ENCODE results near the gene MLLT1. TPM values are rescaled to one million over a fixed set of nuclear protein-coding genes. Genes with fewer than 3 reads are reported as not detected.

Gene MLLT1
- total RNA-seq, 1 donor, result 15.9 TPM

DNA sequence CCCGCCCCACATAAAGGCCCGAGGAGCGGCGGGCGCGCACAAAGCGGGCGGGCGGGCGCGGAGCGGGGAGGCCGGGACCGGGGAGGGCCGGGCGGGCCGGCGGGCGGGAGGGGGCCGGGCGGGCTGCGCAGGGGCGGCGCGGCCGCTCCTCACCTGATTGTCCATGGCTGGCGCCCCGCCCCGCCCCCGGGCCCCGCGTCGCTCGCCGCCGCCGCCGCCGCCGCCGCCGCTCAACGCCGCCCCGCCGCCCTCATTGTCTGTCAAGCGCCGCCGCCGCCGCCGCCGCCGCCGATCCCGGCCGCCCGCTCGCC, 200 bp downstream of the MLLT1 start:
- Histone ChIP-seq H3K79me2 (ENCODE audit: insufficient read depth, low read length) (peaks cover 49% of the 10 kb centered on the region), H3K27me3 (ENCODE audit: insufficient read depth, low read length) (no peaks in the 10 kb centered on the region), H3K9me3 (ENCODE audit: low read depth, low read length) (no peaks in the 10 kb centered on the region), H3K36me3 (ENCODE audit: insufficient read depth, low read length) (peaks cover 7% of the 10 kb centered on the region), H4K20me1 (ENCODE audit: insufficient read depth, low read length) (peaks cover 12% of the 10 kb centered on the region), H2AFZ (ENCODE audit: low read length) (no peak overlapping the region), H3K4me3 (ENCODE audit: insufficient read depth, low read length) (peak overlapping the region; percentile 89), H3K4me2 (ENCODE audit: insufficient read depth, low read length) (peak overlapping the region; percentile 93), H3K27ac (ENCODE audit: low read depth, low read length) (peak overlapping the region; percentile 80), H3K4me1 (ENCODE audit: insufficient read depth, low read length) (peaks cover 44% of the 10 kb centered on the region)
- no peak for DNase-seq (ENCODE audit: insufficient read length, low spot score, missing footprints)
- TF ChIP-seq, protein P1, sequence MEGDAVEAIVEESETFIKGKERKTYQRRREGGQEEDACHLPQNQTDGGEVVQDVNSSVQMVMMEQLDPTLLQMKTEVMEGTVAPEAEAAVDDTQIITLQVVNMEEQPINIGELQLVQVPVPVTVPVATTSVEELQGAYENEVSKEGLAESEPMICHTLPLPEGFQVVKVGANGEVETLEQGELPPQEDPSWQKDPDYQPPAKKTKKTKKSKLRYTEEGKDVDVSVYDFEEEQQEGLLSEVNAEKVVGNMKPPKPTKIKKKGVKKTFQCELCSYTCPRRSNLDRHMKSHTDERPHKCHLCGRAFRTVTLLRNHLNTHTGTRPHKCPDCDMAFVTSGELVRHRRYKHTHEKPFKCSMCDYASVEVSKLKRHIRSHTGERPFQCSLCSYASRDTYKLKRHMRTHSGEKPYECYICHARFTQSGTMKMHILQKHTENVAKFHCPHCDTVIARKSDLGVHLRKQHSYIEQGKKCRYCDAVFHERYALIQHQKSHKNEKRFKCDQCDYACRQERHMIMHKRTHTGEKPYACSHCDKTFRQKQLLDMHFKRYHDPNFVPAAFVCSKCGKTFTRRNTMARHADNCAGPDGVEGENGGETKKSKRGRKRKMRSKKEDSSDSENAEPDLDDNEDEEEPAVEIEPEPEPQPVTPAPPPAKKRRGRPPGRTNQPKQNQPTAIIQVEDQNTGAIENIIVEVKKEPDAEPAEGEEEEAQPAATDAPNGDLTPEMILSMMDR (IDR thresholded peaks at IDR 0.05; ENCODE audit: extremely low read depth, low read depth, low read length), result no peak

DNA sequence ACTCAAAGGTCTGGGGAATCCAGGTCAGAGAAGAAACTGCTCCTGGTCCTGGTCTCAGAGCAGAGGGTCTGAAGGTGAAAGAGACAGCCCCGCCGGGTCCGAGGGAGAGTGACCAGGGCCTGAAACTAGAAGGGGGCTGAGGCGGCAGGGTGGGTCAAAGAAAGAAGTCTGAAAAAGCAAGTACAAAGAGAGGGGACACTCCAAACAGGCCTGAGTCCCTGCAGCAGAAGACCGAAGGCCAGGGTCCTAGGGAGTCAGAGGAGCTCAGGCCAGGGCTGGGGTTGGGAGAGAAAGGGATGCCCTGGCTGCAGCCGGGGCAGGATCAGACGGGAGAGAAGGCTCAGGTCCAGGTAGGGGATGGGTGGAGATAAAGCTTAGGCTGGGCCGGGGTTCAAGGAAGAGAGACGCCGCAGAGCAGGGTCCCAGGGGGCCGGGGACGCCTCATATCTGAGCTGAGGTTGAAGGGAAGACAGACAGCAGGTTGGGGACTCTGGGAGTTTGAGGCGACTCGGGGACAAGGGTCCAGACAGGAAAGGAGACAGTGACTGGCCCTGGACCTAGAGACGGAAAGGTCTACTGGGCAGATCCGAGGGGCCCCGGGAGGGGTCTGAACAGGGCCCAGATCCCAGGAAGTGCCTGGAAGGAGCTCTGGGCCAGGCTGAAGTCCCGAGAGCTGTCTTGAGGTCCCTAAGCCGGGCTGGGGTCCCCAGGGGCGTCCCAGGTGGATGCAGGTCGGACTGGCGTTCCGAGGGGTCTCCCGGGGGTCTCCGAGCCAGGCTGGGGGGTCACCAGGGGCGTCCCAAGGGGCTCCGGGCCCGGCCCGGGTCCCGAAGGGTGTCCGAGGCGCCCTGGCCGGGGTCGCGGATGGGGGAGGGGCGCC, 795 bp downstream of the MLLT1 start:
- TF ChIP-seq, protein P1 (IDR thresholded peaks at IDR 0.05; ENCODE audit: extremely low read depth, low read depth, low read length), result no peak
- H2AFZ ChIP-seq (ENCODE audit: low read length), result no peak overlapping the region
- peak overlapping the region; percentile 93 for H3K4me2 ChIP-seq (ENCODE audit: insufficient read depth, low read length)
- H3K27me3 ChIP-seq (ENCODE audit: insufficient read depth, low read length), result no peaks in the 10 kb centered on the region
- DNase-seq (ENCODE audit: insufficient read length, low spot score, missing footprints), result peak; percentile 89
- H3K4me1 ChIP-seq (ENCODE audit: insufficient read depth, low read length), result peaks cover 50% of the 10 kb centered on the region
- H3K79me2 ChIP-seq (ENCODE audit: insufficient read depth, low read length), result peaks cover 50% of the 10 kb centered on the region
- peak overlapping the region; percentile 80 for H3K27ac ChIP-seq (ENCODE audit: low read depth, low read length)
- peaks cover 7% of the 10 kb centered on the region for H3K36me3 ChIP-seq (ENCODE audit: insufficient read depth, low read length)
- H3K9me3 ChIP-seq (ENCODE audit: low read depth, low read length), result no peaks in the 10 kb centered on the region
- peak overlapping the region; percentile 89 for H3K4me3 ChIP-seq (ENCODE audit: insufficient read depth, low read length)
- peaks cover 12% of the 10 kb centered on the region for H4K20me1 ChIP-seq (ENCODE audit: insufficient read depth, low read length)

DNA sequence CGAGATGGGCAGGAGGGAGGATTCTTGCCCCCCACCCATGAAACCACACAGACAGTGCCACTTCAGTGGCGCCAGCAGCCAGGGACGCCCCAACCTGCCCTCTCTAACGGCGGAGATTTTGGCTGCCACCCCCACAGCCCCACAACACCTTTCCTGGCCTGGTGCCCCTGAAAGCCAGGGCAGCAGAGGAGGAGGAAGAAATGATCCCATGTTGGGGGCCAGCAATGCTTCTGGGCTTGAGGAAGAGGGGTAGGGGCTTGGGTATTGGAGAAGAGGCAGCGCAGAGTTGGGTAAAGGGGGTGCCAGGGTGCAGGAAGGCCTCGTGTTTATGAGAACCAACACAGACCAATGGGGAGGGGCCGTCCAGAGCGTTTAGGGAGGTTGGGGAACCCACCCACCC, 1.7 kb downstream of the MLLT1 start:
- no peak overlapping the region for H2AFZ ChIP-seq (ENCODE audit: low read length)
- H3K27me3 ChIP-seq (ENCODE audit: insufficient read depth, low read length), result no peaks in the 10 kb centered on the region
- peak overlapping the region; percentile 80 for H3K27ac ChIP-seq (ENCODE audit: low read depth, low read length)
- H4K20me1 ChIP-seq (ENCODE audit: insufficient read depth, low read length), result peaks cover 12% of the 10 kb centered on the region
- peak overlapping the region; percentile 89 for H3K4me3 ChIP-seq (ENCODE audit: insufficient read depth, low read length)
- no peak for DNase-seq (ENCODE audit: insufficient read length, low spot score, missing footprints)
- H3K36me3 ChIP-seq (ENCODE audit: insufficient read depth, low read length), result peaks cover 7% of the 10 kb centered on the region
- TF ChIP-seq, protein P1 (IDR thresholded peaks at IDR 0.05; ENCODE audit: extremely low read depth, low read depth, low read length), result no peak
- peak overlapping the region; percentile 93 for H3K4me2 ChIP-seq (ENCODE audit: insufficient read depth, low read length)
- H3K79me2 ChIP-seq (ENCODE audit: insufficient read depth, low read length), result peaks cover 54% of the 10 kb centered on the region
- no peaks in the 10 kb centered on the region for H3K9me3 ChIP-seq (ENCODE audit: low read depth, low read length)
- H3K4me1 ChIP-seq (ENCODE audit: insufficient read depth, low read length), result peaks cover 59% of the 10 kb centered on the region

DNA sequence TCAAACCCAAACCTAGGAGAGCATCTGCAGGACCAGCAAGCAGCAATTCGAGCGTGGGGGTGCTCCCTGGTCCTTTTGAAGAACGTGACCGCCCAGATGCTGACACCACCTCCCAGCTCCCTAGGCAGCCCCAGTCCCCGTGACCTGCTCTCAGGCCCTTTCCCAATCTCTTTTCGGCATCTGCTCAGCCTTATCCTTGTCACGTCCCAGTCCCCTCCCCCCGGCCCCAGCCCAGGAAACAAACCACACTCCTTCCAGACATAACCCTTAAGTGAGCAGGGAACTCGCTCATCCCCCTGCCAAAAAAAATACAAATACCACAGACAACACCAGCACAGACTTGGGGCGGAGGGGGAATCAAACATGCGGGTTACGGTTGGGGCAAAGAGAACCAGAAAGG, 3.3 kb downstream of the MLLT1 start:
- H3K9me3 ChIP-seq (ENCODE audit: low read depth, low read length), result no peaks in the 10 kb centered on the region
- H3K79me2 ChIP-seq (ENCODE audit: insufficient read depth, low read length), result peaks cover 70% of the 10 kb centered on the region
- H3K36me3 ChIP-seq (ENCODE audit: insufficient read depth, low read length), result peaks cover 7% of the 10 kb centered on the region
- H4K20me1 ChIP-seq (ENCODE audit: insufficient read depth, low read length), result peaks cover 12% of the 10 kb centered on the region
- peak overlapping the region; percentile 96 for H3K27ac ChIP-seq (ENCODE audit: low read depth, low read length)
- peak overlapping the region; percentile 93 for H3K4me2 ChIP-seq (ENCODE audit: insufficient read depth, low read length)
- no peaks in the 10 kb centered on the region for H3K27me3 ChIP-seq (ENCODE audit: insufficient read depth, low read length)
- TF ChIP-seq, protein P1 (IDR thresholded peaks at IDR 0.05; ENCODE audit: extremely low read depth, low read depth, low read length), result no peak
- no peak overlapping the region for H2AFZ ChIP-seq (ENCODE audit: low read length)
- peak overlapping the region; percentile 9 for H3K4me3 ChIP-seq (ENCODE audit: insufficient read depth, low read length)
- DNase-seq (ENCODE audit: insufficient read length, low spot score, missing footprints), result peak; percentile 95
- H3K4me1 ChIP-seq (ENCODE audit: insufficient read depth, low read length), result peaks cover 75% of the 10 kb centered on the region

All from osteoblast (primary cell).